Amniotic stem cell (primary cell): Measurements from ENCODE around the gene ZFPL1.

Source experiments
- DNase-seq: peaks from one replicate; lab custom pipeline; 2025; lab: John Stamatoyannopoulos, UW

Gene ZFPL1

DNA sequence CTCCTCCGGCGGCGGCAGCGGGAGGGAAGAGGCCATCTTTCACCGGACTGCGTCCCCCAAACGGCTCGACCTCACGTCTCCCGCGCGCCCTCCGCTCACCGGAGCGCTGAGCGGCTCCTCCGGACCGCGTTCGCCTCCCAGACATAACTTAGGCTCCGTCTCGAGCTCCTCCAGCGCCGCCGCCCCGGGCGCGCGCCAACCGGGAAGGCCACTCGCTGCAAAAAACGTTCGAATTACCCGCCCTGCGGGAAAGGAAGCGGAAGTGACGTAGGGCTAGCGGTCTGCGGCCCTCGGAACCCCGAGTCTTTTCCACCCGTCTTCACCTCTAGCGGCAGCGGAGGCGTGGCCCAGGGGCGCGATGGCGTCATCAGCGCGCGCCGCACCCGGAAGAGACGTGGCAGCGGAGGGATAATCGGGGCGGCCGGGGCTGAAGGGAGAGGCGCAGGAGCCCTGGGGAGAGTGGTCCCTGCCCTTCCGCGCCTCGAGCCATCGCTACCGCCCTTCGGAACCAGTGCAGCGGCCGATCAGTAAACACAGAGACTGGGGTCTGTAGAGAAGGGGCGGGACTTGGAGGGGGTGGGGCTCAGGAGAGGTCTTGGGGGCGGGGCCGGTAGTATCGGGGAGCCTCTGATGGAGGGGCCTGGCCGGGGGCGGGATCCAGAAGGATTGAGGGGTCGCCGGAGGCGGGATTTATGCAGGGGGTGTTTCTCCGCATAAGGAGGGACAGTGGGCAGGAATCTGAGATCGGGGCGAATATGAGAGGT, at the start of gene ZFPL1, which contains the start of gene CDCA5:
TSS of gene ZFPL1 (plus strand) at position 389 of the 764 bp plus-strand sequence. CDS start 477 bp downstream, outside the sequence.
TSS of gene CDCA5 (minus strand) at position 207 of the 764 bp plus-strand sequence. CDS start at position 145, 62 bp downstream.
- peak; percentile 89 for DNase-seq

DNA sequence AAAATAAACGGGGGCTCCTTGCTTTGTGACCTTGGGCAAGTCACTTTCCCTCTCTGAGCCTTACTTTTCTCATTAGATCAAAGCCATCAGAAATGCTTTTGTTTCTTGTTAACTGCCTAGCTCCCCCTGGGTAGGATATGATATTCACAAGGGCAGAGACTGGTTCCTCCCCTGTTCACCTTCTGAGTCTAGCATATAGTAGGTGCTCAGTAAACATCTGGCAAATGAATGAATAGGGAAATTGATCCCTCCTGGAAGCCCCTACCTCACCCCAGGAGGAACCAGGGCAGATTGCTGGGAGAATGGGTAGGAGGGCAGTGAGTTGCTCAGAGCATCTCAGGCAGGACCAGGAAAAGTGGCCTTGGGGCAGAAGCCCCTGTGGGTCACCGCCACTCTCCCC, 49.6 kb upstream of the ZFPL1 start:
- no peak for DNase-seq

DNA sequence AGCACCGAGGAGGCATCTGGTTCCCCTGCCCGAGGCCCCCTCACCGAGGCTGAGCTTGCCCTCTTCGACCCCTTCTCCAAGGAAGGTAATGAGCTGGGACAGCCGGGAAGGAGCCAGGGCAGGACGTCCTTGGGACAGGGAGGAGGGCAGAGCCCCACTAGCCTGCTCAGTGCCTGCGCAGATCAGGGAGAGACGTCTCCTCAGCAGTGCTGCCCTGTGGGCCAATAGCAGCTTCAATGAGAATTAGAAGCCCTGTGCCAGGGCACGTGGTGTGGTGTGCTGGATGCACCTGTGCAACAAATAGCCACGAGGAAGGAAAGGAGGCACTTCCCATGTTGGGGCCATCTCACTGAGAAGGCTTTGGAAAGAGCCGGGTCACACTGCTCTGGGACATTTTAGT, 48.4 kb upstream of the ZFPL1 start:
- DNase-seq, result no peak

DNA sequence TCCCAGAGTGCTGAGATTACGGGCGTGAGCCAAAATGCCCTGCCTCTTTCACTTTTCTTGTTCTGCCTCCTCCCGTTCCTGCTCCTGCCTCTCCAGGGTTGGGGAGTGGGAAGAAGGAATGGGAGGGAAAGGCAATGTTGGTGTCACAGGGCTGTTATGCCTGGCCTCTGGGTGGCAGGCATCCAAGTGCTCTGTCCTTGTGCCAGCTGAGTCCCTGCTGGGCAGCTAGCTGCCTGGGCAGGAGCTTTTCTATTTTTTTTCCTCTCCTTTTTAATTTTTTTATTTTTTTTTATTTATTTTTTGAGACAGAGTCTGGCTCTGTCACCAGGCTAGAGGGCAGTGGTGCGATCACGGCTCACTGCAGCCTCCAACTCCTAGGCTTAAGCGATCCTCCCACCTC, 47.1 kb upstream of the ZFPL1 start:
- no peak for DNase-seq

DNA sequence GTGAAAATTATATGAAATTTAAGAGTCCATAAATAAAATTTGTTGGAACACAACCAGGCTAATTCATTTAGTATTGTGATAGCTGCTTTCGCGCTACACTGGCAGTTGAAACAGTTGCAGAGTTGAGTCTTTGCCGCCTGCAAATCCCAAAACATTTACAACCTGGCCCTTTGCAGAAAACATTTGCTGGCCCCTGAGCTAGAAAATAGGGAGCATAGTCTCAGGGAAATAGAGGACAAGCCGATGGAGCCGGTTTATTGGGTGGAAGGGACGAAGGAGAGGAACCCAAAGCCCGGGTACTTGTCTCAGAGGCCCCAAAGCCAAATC, 43.5 kb upstream of the ZFPL1 start:
- DNase-seq, result no peak

DNA sequence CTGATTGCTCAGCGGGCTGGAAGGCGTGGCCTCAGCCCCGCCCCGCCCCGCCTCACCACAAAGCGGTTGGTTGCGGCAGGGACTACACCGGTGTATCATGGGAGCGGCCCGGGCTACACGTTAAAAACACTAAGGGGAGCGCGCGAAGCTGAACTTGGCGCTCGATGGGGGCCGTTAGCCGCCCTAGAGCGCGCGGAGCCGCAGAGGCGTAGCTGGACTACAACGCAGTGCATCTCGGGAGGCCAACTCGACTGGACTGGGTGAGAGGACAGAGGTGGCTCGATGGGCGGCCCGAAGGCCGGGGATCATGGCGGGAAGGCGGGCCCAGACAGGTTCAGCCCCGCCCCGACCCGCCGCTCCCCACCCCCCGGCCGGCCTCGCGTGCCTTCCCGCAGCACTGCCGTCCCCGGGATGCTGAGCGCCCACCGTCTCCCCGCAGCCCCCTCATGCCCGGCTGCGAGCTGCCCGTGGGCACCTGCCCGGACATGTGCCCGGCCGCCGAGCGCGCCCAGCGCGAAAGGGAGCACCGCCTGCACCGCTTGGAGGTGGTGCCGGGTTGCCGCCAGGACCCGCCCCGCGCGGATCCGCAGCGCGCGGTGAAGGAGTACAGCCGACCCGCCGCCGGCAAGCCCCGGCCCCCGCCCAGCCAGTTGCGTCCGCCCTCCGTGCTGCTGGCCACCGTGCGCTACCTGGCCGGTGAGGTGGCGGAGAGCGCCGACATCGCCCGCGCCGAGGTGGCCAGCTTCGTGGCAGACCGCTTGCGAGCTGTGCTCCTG, 43.0 kb upstream of the ZFPL1 start, which contains the start of gene SAC3D1:
TSS of gene SAC3D1 (plus strand) at position 364 of the 776 bp plus-strand sequence. CDS start at position 447, 83 bp downstream.
- DNase-seq, result peak; percentile 84

DNA sequence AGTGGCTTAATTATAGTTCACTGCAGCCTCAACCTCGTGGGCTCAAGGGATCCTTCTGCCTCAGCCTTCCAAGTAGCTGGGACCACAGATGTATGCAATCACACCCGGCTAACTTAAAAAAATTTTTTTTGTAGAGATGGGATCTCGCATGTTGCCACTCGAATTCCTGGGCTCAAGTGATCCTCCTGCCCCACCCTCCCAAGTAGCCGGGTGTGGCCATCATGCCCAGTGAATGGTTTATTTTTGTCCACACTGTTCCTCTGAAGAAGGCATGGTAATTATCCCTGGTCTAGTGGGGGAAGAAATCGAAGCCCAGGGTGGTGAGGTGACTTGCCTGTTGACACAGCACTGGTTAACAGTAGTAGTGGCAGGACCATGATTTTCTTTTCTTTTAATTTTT, 41.1 kb upstream of the ZFPL1 start:
- DNase-seq, result no peak

DNA sequence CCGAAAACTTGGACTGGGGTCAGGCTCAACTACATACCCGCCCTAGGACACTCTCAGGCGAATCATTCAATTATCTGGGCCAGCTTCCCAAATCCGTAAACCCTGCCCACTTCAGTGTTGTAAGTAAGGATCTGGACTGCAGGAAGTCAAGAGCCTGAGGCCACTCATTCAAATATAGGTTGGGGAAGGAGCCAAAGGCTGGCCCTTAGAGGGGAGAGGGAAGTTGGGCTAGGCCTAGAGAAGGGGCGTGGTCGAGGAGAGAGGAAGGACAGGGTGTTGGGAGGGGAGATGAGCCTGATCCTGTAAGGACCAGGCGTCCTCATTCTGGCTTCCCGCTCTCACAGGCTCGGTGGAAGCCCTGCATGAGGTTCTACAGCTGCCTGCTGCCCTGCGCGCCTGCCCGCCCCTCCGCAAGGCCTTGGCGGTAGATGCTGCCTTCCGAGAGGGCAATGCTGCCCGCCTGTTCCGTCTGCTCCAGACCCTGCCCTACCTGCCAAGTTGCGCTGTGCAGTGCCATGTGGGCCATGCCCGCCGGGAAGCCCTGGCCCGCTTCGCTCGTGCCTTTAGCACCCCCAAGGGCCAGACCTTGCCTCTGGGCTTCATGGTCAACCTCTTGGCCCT, 40.0 kb upstream of the ZFPL1 start:
- DNase-seq, result no peak

DNA sequence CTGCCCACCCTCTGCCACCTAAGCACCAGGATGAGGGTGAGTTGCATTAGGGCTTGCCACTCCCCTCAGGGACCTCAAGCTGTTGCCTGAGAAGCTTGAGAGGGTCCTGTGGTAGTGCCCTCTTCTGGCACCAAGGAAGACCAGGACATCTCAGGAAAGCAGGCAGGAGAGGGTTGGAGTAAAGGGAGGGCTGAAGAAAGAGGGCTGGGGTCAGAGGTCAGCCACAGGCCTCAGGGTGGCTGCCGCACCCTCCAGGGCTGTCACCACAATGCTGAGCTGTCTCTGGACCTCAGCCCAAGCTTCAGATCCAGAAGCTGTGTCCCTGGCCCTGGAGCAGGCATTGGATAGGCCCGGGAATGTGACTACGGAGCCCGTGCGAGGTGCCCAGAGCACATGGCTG, 39.0 kb upstream of the ZFPL1 start:
- DNase-seq, result no peak

DNA sequence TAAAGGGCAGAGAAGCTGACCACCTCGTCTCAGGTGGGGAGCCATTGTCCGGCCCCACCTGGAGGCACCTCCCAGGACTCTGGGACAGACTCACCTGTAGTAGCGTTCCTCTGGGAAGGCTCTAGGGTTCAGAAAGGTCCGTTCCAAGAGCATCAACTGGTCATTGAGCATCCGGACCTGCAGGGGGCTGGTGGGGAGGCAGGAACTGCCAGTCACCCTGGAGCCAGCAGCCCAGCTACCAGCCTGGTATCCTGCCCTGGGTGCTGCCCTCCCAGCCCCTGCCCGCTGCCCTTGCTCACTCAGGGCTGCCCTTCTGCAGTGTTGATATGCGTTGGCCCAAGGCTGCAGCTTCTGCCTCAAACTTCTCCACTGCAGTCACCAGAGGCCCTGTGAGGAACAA, 38.3 kb upstream of the ZFPL1 start:
- DNase-seq, result no peak

DNA sequence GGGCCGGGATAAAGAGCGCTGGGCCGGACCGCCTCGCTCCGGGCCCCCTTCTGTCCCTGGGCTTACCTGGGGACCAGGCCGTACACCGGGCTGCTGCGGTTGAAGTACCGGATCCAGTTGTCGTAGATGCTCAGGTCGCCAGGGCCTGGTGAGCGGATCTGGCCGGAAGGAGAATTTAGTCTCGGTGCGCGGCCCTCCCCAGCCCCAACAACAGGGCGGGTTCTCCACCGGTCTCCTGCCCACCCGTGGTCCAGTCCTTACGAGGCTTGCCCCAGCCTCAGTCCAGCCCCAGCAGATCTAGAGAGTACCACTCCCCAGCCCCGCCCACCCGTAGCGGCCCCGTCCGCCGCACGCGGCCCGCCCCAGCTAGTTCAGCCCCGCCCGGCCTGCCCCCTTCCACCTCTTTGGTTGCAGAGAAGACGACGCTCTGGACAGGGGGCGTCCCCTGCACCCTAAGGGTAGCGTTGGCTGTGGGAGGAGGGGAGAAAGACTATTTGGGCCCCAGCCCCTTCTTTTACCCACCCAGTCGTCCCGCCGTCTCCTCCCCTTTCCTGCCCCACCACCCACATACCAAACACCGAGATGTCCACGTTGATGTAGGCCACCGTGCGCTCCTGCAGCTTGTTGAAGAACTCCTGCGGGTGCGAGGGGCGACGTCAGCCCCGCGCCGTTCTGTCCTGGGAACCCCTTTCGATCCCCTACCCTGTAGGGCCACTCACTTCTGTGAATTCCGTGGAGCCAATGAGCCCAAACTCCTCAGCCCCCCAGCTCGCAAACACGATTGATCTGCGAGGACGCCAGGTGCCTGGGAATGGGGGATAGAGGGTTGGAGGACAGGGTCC, 36.2 kb upstream of the ZFPL1 start:
- DNase-seq, result no peak

DNA sequence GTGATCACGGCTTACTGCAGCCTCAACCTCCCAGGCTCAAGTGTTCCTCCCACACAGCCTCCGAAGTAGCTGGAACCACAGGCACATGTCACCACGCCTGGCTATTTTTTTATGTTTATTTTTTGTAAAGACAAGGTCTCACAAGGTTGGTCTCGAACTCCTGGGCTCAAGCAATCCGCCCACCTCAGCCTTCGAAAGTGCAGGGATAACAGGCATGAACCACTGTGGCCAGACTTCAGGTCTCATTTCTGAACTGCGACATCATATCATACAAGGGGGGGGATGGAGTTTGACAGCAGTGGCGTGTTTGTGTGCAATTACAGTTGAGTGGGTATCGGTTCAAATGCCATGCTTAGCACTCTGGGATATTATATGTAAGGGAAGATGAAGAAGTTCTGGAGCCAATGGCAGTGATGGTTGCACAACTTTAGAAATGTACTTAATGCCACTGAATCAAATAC, 32.6 kb upstream of the ZFPL1 start:
- DNase-seq, result no peak

DNA sequence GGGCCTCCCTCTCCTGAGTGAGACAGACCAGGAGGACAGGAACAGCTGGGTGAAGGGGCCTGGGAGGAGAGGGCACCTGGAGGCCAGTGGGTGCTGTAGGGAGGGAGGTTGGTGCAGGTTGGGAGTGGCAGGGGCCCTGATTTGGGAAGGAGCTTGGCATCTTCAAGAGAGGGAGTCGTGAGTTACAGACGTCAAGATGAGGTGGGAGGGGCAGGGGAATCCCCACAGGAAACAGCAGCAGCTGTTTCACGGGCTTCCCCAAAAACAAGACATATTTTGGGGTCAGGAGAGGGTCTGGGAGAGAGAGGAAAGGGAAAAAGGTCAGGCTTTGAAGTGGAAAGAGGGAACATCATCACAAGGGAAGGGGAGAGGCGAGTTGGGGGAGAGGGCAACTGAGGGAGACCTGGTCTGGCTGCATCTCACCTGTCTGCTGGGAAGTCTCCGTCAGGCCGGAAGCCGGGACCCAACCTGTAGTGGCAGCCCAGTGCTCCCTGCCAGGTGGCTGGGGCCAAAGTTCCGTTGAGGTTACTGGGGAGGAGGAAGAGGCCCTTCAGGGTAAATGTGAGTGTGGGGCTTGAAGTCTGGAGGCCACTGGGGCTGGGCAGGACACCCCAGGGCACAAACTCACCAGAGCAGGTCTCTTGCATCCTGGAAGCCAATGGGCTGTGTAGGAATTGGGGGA, 30.1 kb upstream of the ZFPL1 start:
- no peak for DNase-seq

DNA sequence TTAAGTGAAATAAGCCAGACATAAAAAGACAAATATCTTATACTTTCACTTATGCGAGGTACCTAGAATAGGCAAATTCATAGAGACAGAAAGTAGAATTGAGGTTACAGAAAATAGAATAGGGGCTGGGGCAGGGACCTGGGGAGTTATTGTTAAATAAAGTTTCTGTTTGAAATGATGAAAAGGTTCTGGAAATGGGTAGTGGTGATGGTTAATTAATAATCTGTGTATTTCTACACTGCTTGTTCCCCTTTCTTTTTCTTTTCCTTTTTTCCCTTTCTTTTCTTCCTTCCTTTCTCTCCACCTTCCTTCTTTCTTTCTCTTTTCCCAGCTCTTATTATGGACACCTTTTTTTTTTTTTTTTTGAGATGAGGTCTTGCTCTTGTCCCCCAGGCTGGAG, 28.5 kb upstream of the ZFPL1 start:
- no peak for DNase-seq

DNA sequence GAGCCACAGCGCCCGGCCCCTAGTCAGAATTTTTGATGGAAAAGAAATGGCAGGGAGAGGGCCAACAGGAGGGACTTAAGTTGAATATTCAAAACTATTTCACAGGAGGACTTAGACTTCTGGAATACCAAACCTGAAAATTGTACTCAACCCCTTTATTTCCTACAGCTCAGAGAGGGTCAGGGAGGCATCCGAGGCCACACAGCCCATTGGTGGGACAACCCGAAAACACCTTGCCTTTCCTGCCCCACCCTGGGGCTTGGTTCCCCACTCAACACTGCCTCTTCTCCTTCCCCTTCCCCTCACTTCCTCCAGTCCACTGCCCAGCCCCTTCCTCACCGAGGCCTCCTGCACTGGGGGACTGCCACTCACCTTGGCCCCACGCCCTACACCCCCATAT, 27.0 kb upstream of the ZFPL1 start:
- no peak for DNase-seq

DNA sequence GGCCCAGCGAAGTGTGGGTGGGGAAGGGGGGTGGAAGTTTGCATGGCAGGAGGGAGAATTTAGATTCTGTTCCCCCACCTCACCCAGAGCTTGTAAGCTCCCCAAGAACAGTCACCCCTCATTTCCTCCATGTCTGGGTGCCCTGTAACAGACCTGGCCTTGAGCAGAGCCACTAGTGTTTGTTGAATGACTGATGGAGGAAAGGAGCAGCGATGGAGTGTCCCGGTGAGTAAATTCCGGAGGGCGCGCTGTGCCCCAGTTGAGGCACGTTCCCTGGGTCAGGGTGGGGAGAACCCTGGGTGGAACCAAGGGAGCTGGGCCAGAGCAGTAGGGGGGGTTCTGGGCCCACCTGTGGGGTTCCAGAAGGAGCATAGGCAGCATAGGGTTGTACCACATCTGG, 26.5 kb upstream of the ZFPL1 start:
- DNase-seq, result no peak

DNA sequence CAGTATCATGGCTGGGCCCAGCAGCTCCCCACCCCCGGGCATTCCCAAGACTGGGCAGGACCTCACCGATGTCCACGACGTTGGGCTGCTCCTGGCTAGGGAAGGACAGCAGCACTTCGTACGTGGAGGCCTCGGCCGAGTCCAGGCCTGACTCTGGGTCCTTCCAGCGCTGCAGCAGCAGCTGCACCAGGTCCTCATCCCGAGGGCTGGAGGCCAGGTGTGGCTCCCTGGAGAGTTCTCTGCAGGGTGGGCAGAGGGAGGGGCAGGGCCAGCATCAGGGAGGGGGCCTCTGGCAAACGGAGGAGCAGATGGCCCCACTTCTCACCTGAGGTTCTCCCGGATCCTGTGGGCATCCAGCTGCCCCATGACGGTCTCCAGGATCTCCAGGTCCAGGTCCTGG, 26.0 kb upstream of the ZFPL1 start:
- no peak for DNase-seq

DNA sequence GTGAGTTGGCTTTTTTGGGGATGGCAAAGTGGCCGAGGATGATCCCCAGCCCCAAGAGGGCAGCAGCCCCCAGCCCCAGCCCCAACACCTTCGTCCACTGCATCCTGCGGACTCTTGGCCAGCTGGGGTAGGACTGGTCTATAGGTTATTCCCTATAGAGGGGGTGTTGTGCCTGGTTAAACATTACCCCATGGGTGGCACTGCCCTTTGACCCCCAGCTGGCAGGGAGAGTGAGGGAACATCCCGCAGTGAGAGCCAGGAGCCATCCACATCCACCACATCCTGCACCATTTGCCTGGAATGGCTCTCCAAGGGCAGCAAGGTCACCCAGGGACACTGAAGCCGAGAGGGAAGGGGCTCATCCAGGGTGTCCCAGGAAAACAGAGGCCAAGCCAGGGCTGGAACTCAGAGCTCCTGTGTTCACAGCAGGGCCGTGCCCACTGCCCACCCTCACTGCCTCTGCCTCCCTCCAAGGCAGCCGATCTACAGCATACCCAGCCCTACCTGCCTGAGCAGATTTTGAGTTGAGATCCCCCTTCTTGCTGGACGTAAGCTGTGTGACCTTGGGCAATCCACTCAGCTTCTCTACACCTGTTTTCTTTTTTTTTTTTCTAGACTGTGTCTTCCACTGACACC, 25.5 kb upstream of the ZFPL1 start, which contains the start of gene NAALADL1:
TSS of gene NAALADL1 (minus strand) at position 135 of the 636 bp plus-strand sequence. CDS start at position 103, 32 bp downstream.
- no peak for DNase-seq

DNA sequence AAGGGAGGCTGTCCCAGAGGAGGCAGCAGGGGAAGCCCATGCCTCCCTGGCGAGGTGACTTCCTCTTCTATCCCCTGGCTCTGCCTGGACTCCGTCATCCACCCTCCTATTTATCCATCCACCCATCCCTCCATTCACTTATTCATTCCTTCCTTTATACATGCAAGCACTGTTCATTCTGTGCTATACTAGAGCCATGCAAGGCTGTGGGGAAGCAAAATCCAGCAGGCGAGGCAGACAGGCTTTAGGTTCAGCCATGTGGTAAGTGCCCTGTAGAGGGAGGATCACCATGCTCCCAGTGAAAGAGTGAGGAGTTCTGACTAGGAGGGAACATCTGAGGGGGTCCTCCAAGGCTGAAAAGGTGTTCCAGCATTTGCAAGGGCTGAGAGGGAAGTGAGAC, 24.5 kb upstream of the ZFPL1 start:
- no peak for DNase-seq

DNA sequence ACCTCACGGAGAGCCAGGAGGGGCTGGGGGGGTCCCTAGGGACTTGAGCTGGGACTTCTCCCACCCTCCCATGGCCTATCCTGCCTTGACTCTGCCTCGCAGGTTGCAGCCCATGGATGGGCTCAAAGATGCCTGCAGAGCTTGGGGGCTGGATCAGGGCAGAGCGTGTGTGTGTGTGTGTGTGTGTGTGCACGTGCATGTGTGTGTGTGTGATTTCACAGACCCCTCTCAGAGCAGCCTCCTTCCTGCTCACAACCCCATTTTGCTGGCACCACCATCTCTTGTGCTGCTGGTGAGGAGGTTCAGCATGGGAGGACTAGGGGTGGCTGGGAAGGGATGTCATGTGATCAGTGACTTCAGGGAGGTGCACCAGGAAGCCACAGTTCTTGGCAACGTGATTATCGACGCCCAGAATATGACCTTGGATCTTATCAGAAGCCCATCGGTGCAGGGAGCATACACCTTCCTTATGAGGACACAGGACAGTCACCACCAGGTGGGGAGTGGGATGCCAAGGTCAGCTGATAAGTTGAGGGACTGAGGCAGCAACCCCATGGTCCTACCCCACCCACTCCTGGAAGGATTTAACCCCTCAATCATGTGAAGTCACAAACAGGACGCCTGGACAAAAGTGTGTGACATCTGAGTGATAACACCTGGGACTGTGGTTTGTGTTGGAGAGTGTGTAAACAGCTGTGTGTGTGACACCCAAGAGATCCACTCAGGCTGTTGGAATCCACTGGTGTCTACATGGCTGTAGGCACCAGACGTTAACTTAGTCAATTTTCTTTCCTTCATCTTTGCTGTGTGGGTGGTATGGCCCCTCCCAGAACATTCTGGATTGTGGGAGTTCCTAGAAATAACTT, 23.8 kb upstream of the ZFPL1 start:
- DNase-seq, result no peak
